Natural killer cell (primary cell): ENCODE data around the gene TMEM238L. TPM values are rescaled to one million over a fixed set of nuclear protein-coding genes. Genes with fewer than 3 reads are reported as not detected.

Source experiments
- ATAC-seq, 3 donors: fragments of 150-1000 bp in 2 of 3; fragments of 200-7000 bp in 1 of 3; cut with Tn5 transposase; 1 replicate in 1 of 3; 2 replicates in 2 of 3; pipeline ENCODE4 v1.10.0; 2021; ENCODE audit warnings: mild to moderate bottlenecking in 2 of 3, moderate library complexity in 2 of 3
- DNase-seq, 2 donors: peaks; one replicate each; pipeline versions ENCODE4 v3.0.0 to v3.0.0-alpha.2; 2013 to 2021; ENCODE audit warnings: mixed read lengths in 1 of 2
- H3K27ac ChIP-seq: one replicate; pipeline ENCODE4 v1.5.1; 2013; ENCODE audit warnings: mild to moderate bottlenecking, low read length
- H3K27me3 ChIP-seq: one replicate; pipeline ENCODE4 v1.6.1; 2013; ENCODE audit warnings: low read length; ENCODE audit not compliant: control insufficient read depth, insufficient read depth
- H3K36me3 ChIP-seq: one replicate; pipeline ENCODE4 v1.6.1; 2013; ENCODE audit warnings: low read length; ENCODE audit not compliant: control insufficient read depth, insufficient read depth
- H3K4me1 ChIP-seq: one replicate; pipeline ENCODE4 v1.6.1; 2013; ENCODE audit warnings: low read length; ENCODE audit not compliant: control insufficient read depth, insufficient read depth
- H3K4me3 ChIP-seq: one replicate; pipeline ENCODE4 v1.5.1; 2013; ENCODE audit warnings: low read length
- H3K9me3 ChIP-seq: one replicate; pipeline ENCODE4 v1.6.1; 2013; ENCODE audit warnings: low read length; ENCODE audit not compliant: control insufficient read depth, insufficient read depth
- H3K27ac Mint-ChIP-seq, 2 donors: one replicate each; pipeline ENCODE4 v1.8.0; 2022; ENCODE audit warnings: mild to moderate bottlenecking in 2 of 2, mixed read lengths in 2 of 2, moderate library complexity in 1 of 2
- H3K27me3 Mint-ChIP-seq, 2 donors: one replicate each; pipeline ENCODE4 v1.8.0; 2022; ENCODE audit warnings: low read depth in 2 of 2, mixed read lengths in 2 of 2
- H3K36me3 Mint-ChIP-seq: one replicate; pipeline ENCODE4 v1.8.0; 2022; ENCODE audit warnings: mixed read lengths
- H3K4me1 Mint-ChIP-seq, 2 donors: one replicate each; pipeline ENCODE4 v1.8.0; 2022; ENCODE audit warnings: mixed read lengths in 2 of 2
- H3K4me3 Mint-ChIP-seq: one replicate; pipeline ENCODE4 v1.8.0; 2022; ENCODE audit warnings: mild to moderate bottlenecking, moderate library complexity, mixed read lengths
- H3K9me3 Mint-ChIP-seq, 2 donors: one replicate each; pipeline ENCODE4 v1.8.0; 2022; ENCODE audit warnings: mixed read lengths in 2 of 2
- CTCF ChIP-seq: fragments of 200-600 bp; IDR thresholded peaks from one replicate; pipeline ENCODE4 v1.8.0; 2022; ENCODE audit warnings: antibody characterized with exemption
- WGBS: methylation state at CpG from one replicate; pipeline ENCODE4 v1.1.7; 2013; ENCODE audit warnings: missing lambda C conversion rate; ENCODE audit not compliant: insufficient coverage; 5-methylcytosine and 5-hydroxymethylcytosine counted together
- intact Hi-C: fragments of 100-400 bp; cut with micrococcal nuclease; formaldehyde crosslinking; loops from one replicate; pipeline ENCODE4 v1.14.2; 2022
- total RNA-seq, 4 donors: library from RNA; stranded (reverse); fragments of 120-200 nt in 1 of 4; gene quantifications; one replicate each; pipeline versions ENCODE4 v1.2.3 to v1.2.4, GENCODE V29; 2013 to 2022

The TMEM238L gene
- total RNA-seq, 3 donors from 2014 or later (not counting 1 experiment from before 2014, with no cell fraction given) = not detected

GRCh38 chr17:10756185-10756584 is 47.7 kb downstream of the TMEM238L start:
- Histone ChIP-seq H3K27me3 (no peaks in the 10 kb centered on the region), H3K9me3 (no peaks in the 10 kb centered on the region), H3K36me3 (no peaks in the 10 kb centered on the region), H3K27ac (no peak overlapping the region), H3K4me1 (no peaks in the 10 kb centered on the region), H3K4me3 (no peak overlapping the region)
- intact Hi-C loops = no loop called here
- H3K4me3 Mint-ChIP-seq = no peak overlapping the region
- H3K27me3 Mint-ChIP-seq = no peaks in the 10 kb centered on the region
- no peaks in the 10 kb centered on the region for H3K36me3 Mint-ChIP-seq
- ATAC-seq = no peak
- H3K4me1 Mint-ChIP-seq = no peaks in the 10 kb centered on the region
- no peak overlapping the region for H3K27ac Mint-ChIP-seq
- no peaks in the 10 kb centered on the region for H3K9me3 Mint-ChIP-seq
- 100% methylated on average over 1 of the region's 1 CpG for WGBS
- no peak for TF ChIP-seq CTCF
- DNase-seq = no peak

GRCh38 chr17:10755592-10756127 is 48.2 kb downstream of the TMEM238L start:
- Histone ChIP-seq H3K27ac (no peak overlapping the region), H3K27me3 (no peaks in the 10 kb centered on the region), H3K4me1 (no peaks in the 10 kb centered on the region), H3K9me3 (no peaks in the 10 kb centered on the region), H3K4me3 (no peak overlapping the region), H3K36me3 (no peaks in the 10 kb centered on the region)
- TF ChIP-seq CTCF = no peak
- no peak overlapping the region for H3K27ac Mint-ChIP-seq
- no peak overlapping the region for H3K4me3 Mint-ChIP-seq
- 75% methylated on average over 3 of the region's 3 CpGs for WGBS
- H3K27me3 Mint-ChIP-seq = no peaks in the 10 kb centered on the region
- H3K36me3 Mint-ChIP-seq = no peaks in the 10 kb centered on the region
- H3K4me1 Mint-ChIP-seq = no peaks in the 10 kb centered on the region
- no peaks in the 10 kb centered on the region for H3K9me3 Mint-ChIP-seq
- intact Hi-C loops = no loop called here
- no peak for DNase-seq
- no peak for ATAC-seq

- no peak for TF ChIP-seq CTCF
- no peak overlapping the region for H3K4me3 Mint-ChIP-seq
- no peak for DNase-seq
- H3K27ac Mint-ChIP-seq = no peak overlapping the region
- no peaks in the 10 kb centered on the region for H3K4me1 Mint-ChIP-seq
- 84% methylated on average over 14 of the region's 14 CpGs for WGBS
- intact Hi-C loops = no loop called here
- no peak overlapping the region for H3K4me3 ChIP-seq
- H3K36me3 ChIP-seq = no peaks in the 10 kb centered on the region
- no peaks in the 10 kb centered on the region for H3K9me3 Mint-ChIP-seq
- no peak overlapping the region for H3K27ac ChIP-seq
- no peaks in the 10 kb centered on the region for H3K27me3 ChIP-seq
- H3K36me3 Mint-ChIP-seq = no peaks in the 10 kb centered on the region
- H3K4me1 ChIP-seq = no peaks in the 10 kb centered on the region
- H3K9me3 ChIP-seq = no peaks in the 10 kb centered on the region
- ATAC-seq = no peak
- no peaks in the 10 kb centered on the region for H3K27me3 Mint-ChIP-seq
Measured at GRCh38 chr17:10754861-10755591, 48.9 kb downstream of the TMEM238L start.

GRCh38 chr17:10754109-10754508 is 49.8 kb downstream of the TMEM238L start:
- DNase-seq = peak in 1 of 2 donors; percentile 32
- intact Hi-C loops = no loop called here
- H3K4me1 ChIP-seq = no peaks in the 10 kb centered on the region
- WGBS = 61% methylated on average over 2 of the region's 2 CpGs
- no peak for ATAC-seq
- no peak for TF ChIP-seq CTCF
- H3K9me3 ChIP-seq = no peaks in the 10 kb centered on the region
- no peak overlapping the region for H3K27ac ChIP-seq
- Mint-ChIP-seq H3K36me3 (no peaks in the 10 kb centered on the region), H3K4me1 (no peaks in the 10 kb centered on the region), H3K4me3 (no peak overlapping the region), H3K27ac (no peak overlapping the region), H3K9me3 (no peaks in the 10 kb centered on the region), H3K27me3 (no peaks in the 10 kb centered on the region)
- H3K27me3 ChIP-seq = no peaks in the 10 kb centered on the region
- no peak overlapping the region for H3K4me3 ChIP-seq
- H3K36me3 ChIP-seq = no peaks in the 10 kb centered on the region
